HEK293 (cell line): ENCODE data around the gene ZC3H12C.

Experiments
- SP2 ChIP-seq: fragments of 450-650 bp; formaldehyde crosslinking; IDR thresholded peaks from 2 replicates; pipeline ENCODE4 v1.5.1; 2016; ENCODE audit warnings: missing biosample characterization, missing genetic modification characterization
- TRIM28 ChIP-seq: IDR thresholded peaks from 2 replicates; pipeline ENCODE4 v1.6.1; 2011; ENCODE audit warnings: low read length, control low read depth, borderline replicate concordance
- YY1 ChIP-seq: fragments of 450-650 bp; formaldehyde crosslinking; IDR thresholded peaks from 2 replicates; pipeline ENCODE4 v1.5.1; 2018; ENCODE audit warnings: missing biosample characterization, missing genetic modification characterization
- ZNF10 ChIP-seq: fragments of 450-650 bp; formaldehyde crosslinking; IDR thresholded peaks from 2 replicates; pipeline ENCODE4 v1.5.1; 2017; ENCODE audit warnings: missing biosample characterization, missing genetic modification characterization
- ZNF146 ChIP-seq: fragments of 450-650 bp; formaldehyde crosslinking; IDR thresholded peaks from 2 replicates; pipeline ENCODE4 v1.5.1; 2016; ENCODE audit warnings: missing biosample characterization, missing genetic modification characterization
- ZNF214 ChIP-seq: fragments of 450-650 bp; formaldehyde crosslinking; IDR thresholded peaks from 2 replicates; pipeline ENCODE4 v1.5.1; 2017; ENCODE audit warnings: missing biosample characterization, mild to moderate bottlenecking, missing genetic modification characterization, borderline replicate concordance
- ZNF223 ChIP-seq: fragments of 450-650 bp; formaldehyde crosslinking; IDR thresholded peaks from 2 replicates; pipeline ENCODE4 v1.5.1; 2016; ENCODE audit warnings: missing biosample characterization, missing genetic modification characterization
- ZNF266 ChIP-seq: fragments of 450-650 bp; formaldehyde crosslinking; IDR thresholded peaks from 2 replicates; pipeline ENCODE4 v1.5.1; 2016; ENCODE audit warnings: missing biosample characterization, missing genetic modification characterization, low read depth
- ZNF292 ChIP-seq: fragments of 450-650 bp; formaldehyde crosslinking; IDR thresholded peaks from 2 replicates; pipeline ENCODE4 v1.5.1; 2016; ENCODE audit warnings: low read depth, missing biosample characterization, missing genetic modification characterization, borderline replicate concordance
- ZNF341 ChIP-seq: fragments of 450-650 bp; formaldehyde crosslinking; IDR thresholded peaks from 2 replicates; pipeline ENCODE4; 2016; ENCODE audit warnings: low read depth, missing biosample characterization, missing genetic modification characterization
- ZNF404 ChIP-seq: fragments of 450-650 bp; formaldehyde crosslinking; IDR thresholded peaks from 2 replicates; pipeline ENCODE4 v1.5.1; 2017; ENCODE audit warnings: missing biosample characterization, missing genetic modification characterization
- ZNF521 ChIP-seq: fragments of 450-650 bp; formaldehyde crosslinking; IDR thresholded peaks from 2 replicates; pipeline ENCODE4 v1.5.1; 2017; ENCODE audit warnings: missing biosample characterization, mild to moderate bottlenecking, missing genetic modification characterization
- ZNF558 ChIP-seq: fragments of 450-650 bp; formaldehyde crosslinking; IDR thresholded peaks from 2 replicates; pipeline ENCODE4 v1.5.1; 2016; ENCODE audit warnings: missing biosample characterization, missing genetic modification characterization
- ZNF624 ChIP-seq: fragments of 450-650 bp; formaldehyde crosslinking; IDR thresholded peaks from 2 replicates; pipeline ENCODE4 v1.5.1; 2017; ENCODE audit warnings: missing biosample characterization, missing genetic modification characterization
- ZNF677 ChIP-seq: fragments of 450-650 bp; IDR thresholded peaks from 2 replicates; pipeline ENCODE4 v1.5.0; 2018; ENCODE audit warnings: missing biosample characterization, mild to moderate bottlenecking, missing genetic modification characterization, moderate library complexity
- ZNF830 ChIP-seq: fragments of 450-650 bp; IDR thresholded peaks from 2 replicates; pipeline ENCODE4 v1.5.0; 2018; ENCODE audit warnings: missing biosample characterization, missing genetic modification characterization, low read depth, mild to moderate bottlenecking, moderate library complexity
- ZNF837 ChIP-seq: fragments of 450-650 bp; formaldehyde crosslinking; IDR thresholded peaks from 2 replicates; pipeline ENCODE4 v1.5.1; 2016; ENCODE audit warnings: missing biosample characterization, missing genetic modification characterization
- TF ChIP-seq, protein P1 (sequence below): fragments of 450-650 bp; formaldehyde crosslinking; IDR thresholded peaks from 2 replicates; pipeline ENCODE4 v1.5.1; 2016; ENCODE audit warnings: missing biosample characterization, missing genetic modification characterization, borderline replicate concordance
- TF ChIP-seq, protein P2 (sequence below): fragments of 450-650 bp; formaldehyde crosslinking; conservative IDR thresholded peaks from 2 replicates; pipeline ENCODE4 v1.5.1; 2016; ENCODE audit warnings: low read depth, missing biosample characterization, missing genetic modification characterization
- TF ChIP-seq, protein P3 (sequence below): fragments of 450-650 bp; formaldehyde crosslinking; conservative IDR thresholded peaks from 2 replicates; pipeline ENCODE4 v1.5.1; 2016; ENCODE audit warnings: low read depth, missing biosample characterization, missing genetic modification characterization
- TF ChIP-seq, protein P4 (sequence below): fragments of 450-650 bp; formaldehyde crosslinking; optimal IDR thresholded peaks from 2 replicates; pipeline ENCODE3; 2016; ENCODE audit warnings: missing biosample characterization, mild to moderate bottlenecking, missing genetic modification characterization
- TF ChIP-seq, protein P5 (sequence below): fragments of 450-650 bp; formaldehyde crosslinking; IDR thresholded peaks from 2 replicates; pipeline ENCODE4 v1.5.1; 2017; ENCODE audit warnings: missing biosample characterization, missing genetic modification characterization

ZC3H12C gene

DNA sequence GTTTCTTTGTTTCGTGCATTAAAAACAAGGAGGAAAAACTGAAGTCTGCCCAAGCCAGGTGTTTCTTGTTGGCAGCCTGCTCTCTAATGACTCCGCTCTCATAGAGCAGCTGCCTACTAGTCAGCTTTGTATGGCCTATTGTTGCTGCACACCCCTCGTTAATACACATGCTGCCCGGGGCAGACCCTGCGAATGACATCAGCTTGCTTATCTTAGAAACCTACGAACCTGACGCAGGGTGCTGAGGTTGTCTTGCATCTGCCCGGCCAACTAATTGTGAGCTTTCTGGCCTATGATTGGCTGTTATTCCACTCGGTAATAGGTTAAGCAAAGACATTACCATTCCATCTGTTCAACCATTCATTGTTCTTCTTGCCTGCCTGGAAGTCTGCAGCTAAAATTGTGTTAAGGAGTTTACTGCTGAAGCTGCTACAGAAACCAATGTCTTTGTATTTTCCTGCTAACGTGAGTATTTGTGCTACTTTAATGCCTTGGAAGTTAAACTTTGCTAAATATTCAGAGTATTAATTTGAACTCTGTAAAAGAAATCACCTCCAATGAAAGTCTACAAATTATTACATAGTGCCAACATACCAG, 37.5 kb downstream of the ZC3H12C start (continued):
- TF ChIP-seq, protein P1, sequence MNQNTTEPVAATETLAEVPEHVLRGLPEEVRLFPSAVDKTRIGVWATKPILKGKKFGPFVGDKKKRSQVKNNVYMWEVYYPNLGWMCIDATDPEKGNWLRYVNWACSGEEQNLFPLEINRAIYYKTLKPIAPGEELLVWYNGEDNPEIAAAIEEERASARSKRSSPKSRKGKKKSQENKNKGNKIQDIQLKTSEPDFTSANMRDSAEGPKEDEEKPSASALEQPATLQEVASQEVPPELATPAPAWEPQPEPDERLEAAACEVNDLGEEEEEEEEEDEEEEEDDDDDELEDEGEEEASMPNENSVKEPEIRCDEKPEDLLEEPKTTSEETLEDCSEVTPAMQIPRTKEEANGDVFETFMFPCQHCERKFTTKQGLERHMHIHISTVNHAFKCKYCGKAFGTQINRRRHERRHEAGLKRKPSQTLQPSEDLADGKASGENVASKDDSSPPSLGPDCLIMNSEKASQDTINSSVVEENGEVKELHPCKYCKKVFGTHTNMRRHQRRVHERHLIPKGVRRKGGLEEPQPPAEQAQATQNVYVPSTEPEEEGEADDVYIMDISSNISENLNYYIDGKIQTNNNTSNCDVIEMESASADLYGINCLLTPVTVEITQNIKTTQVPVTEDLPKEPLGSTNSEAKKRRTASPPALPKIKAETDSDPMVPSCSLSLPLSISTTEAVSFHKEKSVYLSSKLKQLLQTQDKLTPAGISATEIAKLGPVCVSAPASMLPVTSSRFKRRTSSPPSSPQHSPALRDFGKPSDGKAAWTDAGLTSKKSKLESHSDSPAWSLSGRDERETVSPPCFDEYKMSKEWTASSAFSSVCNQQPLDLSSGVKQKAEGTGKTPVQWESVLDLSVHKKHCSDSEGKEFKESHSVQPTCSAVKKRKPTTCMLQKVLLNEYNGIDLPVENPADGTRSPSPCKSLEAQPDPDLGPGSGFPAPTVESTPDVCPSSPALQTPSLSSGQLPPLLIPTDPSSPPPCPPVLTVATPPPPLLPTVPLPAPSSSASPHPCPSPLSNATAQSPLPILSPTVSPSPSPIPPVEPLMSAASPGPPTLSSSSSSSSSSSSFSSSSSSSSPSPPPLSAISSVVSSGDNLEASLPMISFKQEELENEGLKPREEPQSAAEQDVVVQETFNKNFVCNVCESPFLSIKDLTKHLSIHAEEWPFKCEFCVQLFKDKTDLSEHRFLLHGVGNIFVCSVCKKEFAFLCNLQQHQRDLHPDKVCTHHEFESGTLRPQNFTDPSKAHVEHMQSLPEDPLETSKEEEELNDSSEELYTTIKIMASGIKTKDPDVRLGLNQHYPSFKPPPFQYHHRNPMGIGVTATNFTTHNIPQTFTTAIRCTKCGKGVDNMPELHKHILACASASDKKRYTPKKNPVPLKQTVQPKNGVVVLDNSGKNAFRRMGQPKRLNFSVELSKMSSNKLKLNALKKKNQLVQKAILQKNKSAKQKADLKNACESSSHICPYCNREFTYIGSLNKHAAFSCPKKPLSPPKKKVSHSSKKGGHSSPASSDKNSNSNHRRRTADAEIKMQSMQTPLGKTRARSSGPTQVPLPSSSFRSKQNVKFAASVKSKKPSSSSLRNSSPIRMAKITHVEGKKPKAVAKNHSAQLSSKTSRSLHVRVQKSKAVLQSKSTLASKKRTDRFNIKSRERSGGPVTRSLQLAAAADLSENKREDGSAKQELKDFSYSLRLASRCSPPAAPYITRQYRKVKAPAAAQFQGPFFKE (tag by site-specific recombination) = no peak
- TF ChIP-seq ZNF146 (tag by site-specific recombination) (no peak), ZNF677 (tag by site-specific recombination) (no peak), ZNF830 (tag by site-specific recombination) (no peak), ZNF341 (tag by site-specific recombination) (no peak), ZNF404 (tag by site-specific recombination) (no peak), ZNF837 (tag by site-specific recombination) (no peak), ZNF521 (no peak), ZNF266 (tag by site-specific recombination) (no peak), ZNF624 (tag by site-specific recombination) (no peak), ZNF214 (tag by site-specific recombination) (no peak), SP2 (tag by site-specific recombination) (peak; percentile 46; the same call in 1 of the 2 replicates), ZNF292 (tag by site-specific recombination) (no peak), ZNF223 (tag by site-specific recombination) (no peak), ZNF10 (tag by site-specific recombination) (no peak), YY1 (no peak), ZNF558 (tag by site-specific recombination) (no peak), TRIM28 (peak; percentile 93)
- TF ChIP-seq, protein P2, sequence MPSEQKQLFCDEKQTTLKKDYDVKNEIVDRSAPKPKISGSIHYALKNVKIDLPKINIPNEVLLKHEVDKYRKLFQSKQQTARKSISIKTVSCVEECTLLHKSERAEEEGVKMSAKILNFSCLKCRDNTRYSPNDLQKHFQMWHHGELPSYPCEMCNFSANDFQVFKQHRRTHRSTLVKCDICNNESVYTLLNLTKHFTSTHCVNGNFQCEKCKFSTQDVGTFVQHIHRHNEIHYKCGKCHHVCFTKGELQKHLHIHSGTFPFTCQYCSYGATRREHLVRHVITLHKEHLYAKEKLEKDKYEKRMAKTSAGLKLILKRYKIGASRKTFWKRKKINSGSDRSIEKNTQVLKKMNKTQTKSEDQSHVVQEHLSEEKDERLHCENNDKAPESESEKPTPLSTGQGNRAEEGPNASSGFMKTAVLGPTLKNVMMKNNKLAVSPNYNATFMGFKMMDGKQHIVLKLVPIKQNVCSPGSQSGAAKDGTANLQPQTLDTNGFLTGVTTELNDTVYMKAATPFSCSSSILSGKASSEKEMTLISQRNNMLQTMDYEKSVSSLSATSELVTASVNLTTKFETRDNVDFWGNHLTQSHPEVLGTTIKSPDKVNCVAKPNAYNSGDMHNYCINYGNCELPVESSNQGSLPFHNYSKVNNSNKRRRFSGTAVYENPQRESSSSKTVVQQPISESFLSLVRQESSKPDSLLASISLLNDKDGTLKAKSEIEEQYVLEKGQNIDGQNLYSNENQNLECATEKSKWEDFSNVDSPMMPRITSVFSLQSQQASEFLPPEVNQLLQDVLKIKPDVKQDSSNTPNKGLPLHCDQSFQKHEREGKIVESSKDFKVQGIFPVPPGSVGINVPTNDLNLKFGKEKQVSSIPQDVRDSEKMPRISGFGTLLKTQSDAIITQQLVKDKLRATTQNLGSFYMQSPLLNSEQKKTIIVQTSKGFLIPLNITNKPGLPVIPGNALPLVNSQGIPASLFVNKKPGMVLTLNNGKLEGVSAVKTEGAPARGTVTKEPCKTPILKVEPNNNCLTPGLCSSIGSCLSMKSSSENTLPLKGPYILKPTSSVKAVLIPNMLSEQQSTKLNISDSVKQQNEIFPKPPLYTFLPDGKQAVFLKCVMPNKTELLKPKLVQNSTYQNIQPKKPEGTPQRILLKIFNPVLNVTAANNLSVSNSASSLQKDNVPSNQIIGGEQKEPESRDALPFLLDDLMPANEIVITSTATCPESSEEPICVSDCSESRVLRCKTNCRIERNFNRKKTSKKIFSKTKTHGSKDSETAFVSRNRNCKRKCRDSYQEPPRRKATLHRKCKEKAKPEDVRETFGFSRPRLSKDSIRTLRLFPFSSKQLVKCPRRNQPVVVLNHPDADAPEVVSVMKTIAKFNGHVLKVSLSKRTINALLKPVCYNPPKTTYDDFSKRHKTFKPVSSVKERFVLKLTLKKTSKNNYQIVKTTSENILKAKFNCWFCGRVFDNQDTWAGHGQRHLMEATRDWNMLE (tag by site-specific recombination) = no peak
- TF ChIP-seq, protein P3, sequence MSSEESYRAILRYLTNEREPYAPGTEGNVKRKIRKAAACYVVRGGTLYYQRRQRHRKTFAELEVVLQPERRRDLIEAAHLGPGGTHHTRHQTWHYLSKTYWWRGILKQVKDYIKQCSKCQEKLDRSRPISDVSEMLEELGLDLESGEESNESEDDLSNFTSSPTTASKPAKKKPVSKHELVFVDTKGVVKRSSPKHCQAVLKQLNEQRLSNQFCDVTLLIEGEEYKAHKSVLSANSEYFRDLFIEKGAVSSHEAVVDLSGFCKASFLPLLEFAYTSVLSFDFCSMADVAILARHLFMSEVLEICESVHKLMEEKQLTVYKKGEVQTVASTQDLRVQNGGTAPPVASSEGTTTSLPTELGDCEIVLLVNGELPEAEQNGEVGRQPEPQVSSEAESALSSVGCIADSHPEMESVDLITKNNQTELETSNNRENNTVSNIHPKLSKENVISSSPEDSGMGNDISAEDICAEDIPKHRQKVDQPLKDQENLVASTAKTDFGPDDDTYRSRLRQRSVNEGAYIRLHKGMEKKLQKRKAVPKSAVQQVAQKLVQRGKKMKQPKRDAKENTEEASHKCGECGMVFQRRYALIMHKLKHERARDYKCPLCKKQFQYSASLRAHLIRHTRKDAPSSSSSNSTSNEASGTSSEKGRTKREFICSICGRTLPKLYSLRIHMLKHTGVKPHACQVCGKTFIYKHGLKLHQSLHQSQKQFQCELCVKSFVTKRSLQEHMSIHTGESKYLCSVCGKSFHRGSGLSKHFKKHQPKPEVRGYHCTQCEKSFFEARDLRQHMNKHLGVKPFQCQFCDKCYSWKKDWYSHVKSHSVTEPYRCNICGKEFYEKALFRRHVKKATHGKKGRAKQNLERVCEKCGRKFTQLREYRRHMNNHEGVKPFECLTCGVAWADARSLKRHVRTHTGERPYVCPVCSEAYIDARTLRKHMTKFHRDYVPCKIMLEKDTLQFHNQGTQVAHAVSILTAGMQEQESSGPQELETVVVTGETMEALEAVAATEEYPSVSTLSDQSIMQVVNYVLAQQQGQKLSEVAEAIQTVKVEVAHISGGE (tag by site-specific recombination) = no peak
- TF ChIP-seq, protein P4, sequence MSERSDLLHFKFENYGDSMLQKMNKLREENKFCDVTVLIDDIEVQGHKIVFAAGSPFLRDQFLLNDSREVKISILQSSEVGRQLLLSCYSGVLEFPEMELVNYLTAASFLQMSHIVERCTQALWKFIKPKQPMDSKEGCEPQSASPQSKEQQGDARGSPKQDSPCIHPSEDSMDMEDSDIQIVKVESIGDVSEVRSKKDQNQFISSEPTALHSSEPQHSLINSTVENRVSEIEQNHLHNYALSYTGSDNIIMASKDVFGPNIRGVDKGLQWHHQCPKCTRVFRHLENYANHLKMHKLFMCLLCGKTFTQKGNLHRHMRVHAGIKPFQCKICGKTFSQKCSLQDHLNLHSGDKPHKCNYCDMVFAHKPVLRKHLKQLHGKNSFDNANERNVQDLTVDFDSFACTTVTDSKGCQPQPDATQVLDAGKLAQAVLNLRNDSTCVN = no peak
- TF ChIP-seq, protein P5, sequence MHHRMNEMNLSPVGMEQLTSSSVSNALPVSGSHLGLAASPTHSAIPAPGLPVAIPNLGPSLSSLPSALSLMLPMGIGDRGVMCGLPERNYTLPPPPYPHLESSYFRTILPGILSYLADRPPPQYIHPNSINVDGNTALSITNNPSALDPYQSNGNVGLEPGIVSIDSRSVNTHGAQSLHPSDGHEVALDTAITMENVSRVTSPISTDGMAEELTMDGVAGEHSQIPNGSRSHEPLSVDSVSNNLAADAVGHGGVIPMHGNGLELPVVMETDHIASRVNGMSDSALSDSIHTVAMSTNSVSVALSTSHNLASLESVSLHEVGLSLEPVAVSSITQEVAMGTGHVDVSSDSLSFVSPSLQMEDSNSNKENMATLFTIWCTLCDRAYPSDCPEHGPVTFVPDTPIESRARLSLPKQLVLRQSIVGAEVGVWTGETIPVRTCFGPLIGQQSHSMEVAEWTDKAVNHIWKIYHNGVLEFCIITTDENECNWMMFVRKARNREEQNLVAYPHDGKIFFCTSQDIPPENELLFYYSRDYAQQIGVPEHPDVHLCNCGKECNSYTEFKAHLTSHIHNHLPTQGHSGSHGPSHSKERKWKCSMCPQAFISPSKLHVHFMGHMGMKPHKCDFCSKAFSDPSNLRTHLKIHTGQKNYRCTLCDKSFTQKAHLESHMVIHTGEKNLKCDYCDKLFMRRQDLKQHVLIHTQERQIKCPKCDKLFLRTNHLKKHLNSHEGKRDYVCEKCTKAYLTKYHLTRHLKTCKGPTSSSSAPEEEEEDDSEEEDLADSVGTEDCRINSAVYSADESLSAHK (tag by site-specific recombination) = no peak
